Measurements from ENCODE around the gene WDR91.

WDR91 gene

DNA sequence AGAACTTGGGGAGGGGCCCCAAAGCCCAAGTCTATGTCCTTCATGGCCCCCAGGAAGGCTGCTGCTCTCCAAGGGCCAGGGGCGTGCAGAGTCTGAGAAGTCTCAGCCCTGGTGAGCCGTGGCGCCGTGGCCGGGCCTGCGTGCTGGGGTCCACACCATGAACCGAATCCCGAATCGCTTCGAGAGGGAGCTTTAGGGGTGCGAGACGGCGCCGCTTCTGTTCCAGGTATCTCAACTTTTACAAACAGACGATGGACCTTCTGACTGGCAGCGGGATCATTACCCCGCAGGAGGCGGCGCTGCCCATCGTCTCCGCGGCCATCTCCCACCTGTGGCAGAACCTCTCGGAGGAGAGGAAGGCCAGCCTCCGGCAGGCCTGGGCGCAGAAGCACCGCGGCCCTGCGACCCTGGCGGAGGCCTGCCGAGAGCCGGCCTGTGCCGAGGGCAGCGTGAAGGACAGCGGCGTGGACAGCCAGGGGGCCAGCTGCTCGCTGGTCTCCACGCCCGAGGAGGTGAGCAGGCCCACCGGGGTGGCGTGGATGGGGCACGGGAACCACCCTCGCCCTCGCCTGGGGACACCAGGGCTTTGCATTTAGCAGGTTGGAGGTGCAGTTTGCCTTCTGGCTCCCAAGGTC, 35.0 kb upstream of the WDR91 start:
- Histone ChIP-seq H3K4me3 (ENCODE audit: low read depth in 1 of 2, low read length in 2 of 2) (no peak overlapping the region), H3K79me2 (ENCODE audit: insufficient read depth, low read length) (no peaks in the 10 kb centered on the region), H3K9ac (ENCODE audit: low read depth, low read length) (no peak overlapping the region), H3K36me3 (ENCODE audit: insufficient read depth, low read length) (no peaks in the 10 kb centered on the region), H4K20me1 (ENCODE audit: insufficient read depth, low read length) (no peaks in the 10 kb centered on the region), H3K27ac (ENCODE audit: low read length) (no peak overlapping the region), H3K4me1 (ENCODE audit: insufficient read depth, low read length) (no peaks in the 10 kb centered on the region), H3K4me2 (ENCODE audit: insufficient read depth, low read length) (no peak overlapping the region), H3K27me3 (ENCODE audit: insufficient read depth, low read length, poor library complexity) (peaks cover 3% of the 10 kb centered on the region), H3K9me3 (ENCODE audit: insufficient read depth, low read length, severe bottlenecking) (no peaks in the 10 kb centered on the region), H2AFZ (ENCODE audit: low read depth, low read length) (no peak overlapping the region)
- ATAC-seq (ENCODE audit: insufficient read depth, low read depth) (no peak), DNase-seq (no peak)
- TF ChIP-seq, protein P1, sequence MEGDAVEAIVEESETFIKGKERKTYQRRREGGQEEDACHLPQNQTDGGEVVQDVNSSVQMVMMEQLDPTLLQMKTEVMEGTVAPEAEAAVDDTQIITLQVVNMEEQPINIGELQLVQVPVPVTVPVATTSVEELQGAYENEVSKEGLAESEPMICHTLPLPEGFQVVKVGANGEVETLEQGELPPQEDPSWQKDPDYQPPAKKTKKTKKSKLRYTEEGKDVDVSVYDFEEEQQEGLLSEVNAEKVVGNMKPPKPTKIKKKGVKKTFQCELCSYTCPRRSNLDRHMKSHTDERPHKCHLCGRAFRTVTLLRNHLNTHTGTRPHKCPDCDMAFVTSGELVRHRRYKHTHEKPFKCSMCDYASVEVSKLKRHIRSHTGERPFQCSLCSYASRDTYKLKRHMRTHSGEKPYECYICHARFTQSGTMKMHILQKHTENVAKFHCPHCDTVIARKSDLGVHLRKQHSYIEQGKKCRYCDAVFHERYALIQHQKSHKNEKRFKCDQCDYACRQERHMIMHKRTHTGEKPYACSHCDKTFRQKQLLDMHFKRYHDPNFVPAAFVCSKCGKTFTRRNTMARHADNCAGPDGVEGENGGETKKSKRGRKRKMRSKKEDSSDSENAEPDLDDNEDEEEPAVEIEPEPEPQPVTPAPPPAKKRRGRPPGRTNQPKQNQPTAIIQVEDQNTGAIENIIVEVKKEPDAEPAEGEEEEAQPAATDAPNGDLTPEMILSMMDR (IDR thresholded peaks at IDR 0.05; ENCODE audit: borderline replicate concordance, extremely low read depth, low read length, poor library complexity, severe bottlenecking) = no peak
- no peak for TF ChIP-seq EZH2 (IDR thresholded peaks at IDR 0.05; ENCODE audit: borderline replicate concordance, low read depth, low read length, severe bottlenecking)

DNA sequence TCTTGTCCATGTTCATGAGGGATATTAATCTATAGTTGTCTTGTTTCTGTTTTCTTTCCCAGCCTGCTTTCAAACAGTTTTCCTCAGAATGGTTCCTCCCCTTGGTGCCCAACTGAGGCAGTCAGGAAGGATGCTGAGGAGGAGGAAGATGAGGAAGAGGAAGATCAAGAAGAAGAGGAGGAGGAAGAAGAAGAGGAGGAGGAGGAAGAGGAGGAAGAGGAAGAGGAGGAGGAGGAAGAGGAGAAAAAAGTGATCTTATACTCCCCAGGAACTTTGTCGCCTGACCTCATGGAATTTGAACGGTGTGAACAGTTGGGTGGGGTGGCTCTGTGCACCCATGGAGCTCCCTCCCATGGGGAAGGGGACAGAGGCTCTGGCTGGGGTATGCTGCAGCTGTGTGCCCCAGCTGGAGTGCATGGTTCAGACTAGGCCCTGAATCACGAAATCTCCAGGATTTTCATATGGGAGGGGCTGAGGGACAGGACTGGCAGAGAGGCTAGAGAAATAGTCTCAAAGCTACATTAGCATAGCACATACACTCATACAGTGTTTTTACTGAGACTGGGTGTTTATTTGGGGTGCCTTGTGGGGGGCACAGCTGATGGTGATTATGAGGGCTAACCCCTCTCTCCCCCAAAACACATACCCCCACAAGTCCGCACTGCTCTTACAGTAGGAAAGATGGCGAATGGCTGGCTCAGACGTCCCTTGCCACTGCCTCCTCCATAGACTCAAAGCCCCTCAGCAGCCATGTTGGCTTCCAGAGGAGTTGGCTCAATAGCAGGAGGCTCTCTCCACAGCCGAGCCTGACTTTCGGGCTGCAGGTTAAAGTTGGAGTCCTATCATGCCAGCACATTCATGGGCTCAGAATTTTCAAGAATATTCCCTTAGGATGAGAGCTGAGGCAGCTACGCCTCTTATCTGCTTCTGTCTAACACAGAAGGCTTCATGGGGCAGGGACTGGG, 34.2 kb upstream of the WDR91 start:
- Histone ChIP-seq H3K9ac (ENCODE audit: low read depth, low read length) (no peak overlapping the region), H3K27me3 (ENCODE audit: insufficient read depth, low read length, poor library complexity) (peaks cover 6% of the 10 kb centered on the region), H3K79me2 (ENCODE audit: insufficient read depth, low read length) (no peaks in the 10 kb centered on the region), H3K4me2 (ENCODE audit: insufficient read depth, low read length) (no peak overlapping the region), H4K20me1 (ENCODE audit: insufficient read depth, low read length) (no peaks in the 10 kb centered on the region), H2AFZ (ENCODE audit: low read depth, low read length) (no peak overlapping the region), H3K36me3 (ENCODE audit: insufficient read depth, low read length) (no peaks in the 10 kb centered on the region), H3K9me3 (ENCODE audit: insufficient read depth, low read length, severe bottlenecking) (no peaks in the 10 kb centered on the region), H3K4me1 (ENCODE audit: insufficient read depth, low read length) (no peaks in the 10 kb centered on the region), H3K4me3 (ENCODE audit: low read depth in 1 of 2, low read length in 2 of 2) (no peak overlapping the region), H3K27ac (ENCODE audit: low read length) (no peak overlapping the region)
- no peak for DNase-seq
- TF ChIP-seq, protein P1 (IDR thresholded peaks at IDR 0.05; ENCODE audit: borderline replicate concordance, extremely low read depth, low read length, poor library complexity, severe bottlenecking) = no peak
- TF ChIP-seq EZH2 (IDR thresholded peaks at IDR 0.05; ENCODE audit: borderline replicate concordance, low read depth, low read length, severe bottlenecking) = no peak
- ATAC-seq (ENCODE audit: insufficient read depth, low read depth) = no peak

DNA sequence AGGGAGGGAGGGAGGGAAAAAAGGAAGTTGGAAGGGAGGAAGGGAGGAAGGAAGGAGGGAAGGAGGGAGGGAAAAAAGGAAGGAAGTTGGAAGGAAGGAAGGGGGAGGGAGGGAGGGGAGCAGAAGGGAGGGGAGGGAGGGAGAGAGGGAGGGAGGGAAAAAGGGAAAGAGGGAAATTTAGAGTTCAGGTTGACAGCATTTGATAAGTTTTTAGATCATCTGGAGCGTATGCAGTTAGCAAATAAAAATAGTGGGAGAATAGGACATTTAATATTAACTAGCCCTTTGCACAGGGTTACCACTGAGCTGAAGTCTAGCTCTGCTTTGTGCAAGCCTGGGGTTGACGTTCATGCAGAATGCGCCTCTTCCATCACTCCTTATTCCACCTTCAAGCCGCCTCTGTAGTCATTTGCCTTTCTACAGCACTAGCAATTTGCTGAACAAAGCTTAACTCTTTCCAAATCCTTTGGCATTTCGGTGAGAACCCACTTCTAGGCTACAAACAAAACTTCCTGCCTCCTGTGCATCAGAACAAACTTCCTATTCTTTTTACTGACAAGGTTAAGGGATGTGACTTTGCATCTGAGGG, 30.9 kb upstream of the WDR91 start:
- DNase-seq = no peak
- H3K79me2 ChIP-seq (ENCODE audit: insufficient read depth, low read length) = no peaks in the 10 kb centered on the region
- ATAC-seq (ENCODE audit: insufficient read depth, low read depth) = no peak
- no peak overlapping the region for H3K27ac ChIP-seq (ENCODE audit: low read length)
- no peak overlapping the region for H3K4me3 ChIP-seq (ENCODE audit: low read depth in 1 of 2, low read length in 2 of 2)
- H3K36me3 ChIP-seq (ENCODE audit: insufficient read depth, low read length) = no peaks in the 10 kb centered on the region
- no peaks in the 10 kb centered on the region for H4K20me1 ChIP-seq (ENCODE audit: insufficient read depth, low read length)
- no peaks in the 10 kb centered on the region for H3K4me1 ChIP-seq (ENCODE audit: insufficient read depth, low read length)
- no peaks in the 10 kb centered on the region for H3K9me3 ChIP-seq (ENCODE audit: insufficient read depth, low read length, severe bottlenecking)
- no peak overlapping the region for H3K9ac ChIP-seq (ENCODE audit: low read depth, low read length)
- H3K4me2 ChIP-seq (ENCODE audit: insufficient read depth, low read length) = no peak overlapping the region
- TF ChIP-seq, protein P1 (IDR thresholded peaks at IDR 0.05; ENCODE audit: borderline replicate concordance, extremely low read depth, low read length, poor library complexity, severe bottlenecking) = no peak
- TF ChIP-seq EZH2 (IDR thresholded peaks at IDR 0.05; ENCODE audit: borderline replicate concordance, low read depth, low read length, severe bottlenecking) = no peak
- peaks cover 6% of the 10 kb centered on the region for H3K27me3 ChIP-seq (ENCODE audit: insufficient read depth, low read length, poor library complexity)
- no peak overlapping the region for H2AFZ ChIP-seq (ENCODE audit: low read depth, low read length)
